OCI-LY1 (cell line): ENCODE results near the gene ZNF385D.

ENCODE experiments used
- CTCF ChIP-seq: fragments of 200-600 bp; sonication (generic), shearing (Covaris generic); IDR thresholded peaks from 2 replicates; pipeline ENCODE4 v1.5.1; 2017; ENCODE audit warnings: mild to moderate bottlenecking, antibody characterized with exemption, low read length, moderate library complexity, mixed read lengths
- EZH2 ChIP-seq: fragments of 200-600 bp; sonication (generic), shearing (Covaris generic); IDR thresholded peaks from 2 replicates; pipeline ENCODE4 v1.8.0; 2017; ENCODE audit warnings: borderline replicate concordance, mixed run types, mild to moderate bottlenecking, antibody characterized with exemption, low read length, moderate library complexity, mixed read lengths

DNA sequence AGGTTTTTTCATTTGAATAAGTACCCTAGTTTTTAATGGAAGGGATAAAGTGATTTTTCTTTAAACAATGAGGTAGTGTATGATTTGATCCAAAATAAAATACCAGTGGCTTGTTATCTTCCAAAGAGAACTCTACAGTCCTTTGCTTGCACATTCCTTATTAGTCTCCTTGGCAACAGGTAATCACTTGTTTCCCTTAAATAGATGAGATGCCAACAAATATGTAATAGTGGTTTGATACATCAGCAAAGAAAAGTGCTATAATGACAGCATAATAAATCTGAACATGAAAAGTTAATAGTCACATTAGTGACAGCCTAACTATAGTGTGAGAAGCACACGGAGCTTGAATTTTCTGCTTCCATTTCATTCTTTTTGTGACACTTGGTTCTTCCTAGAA lies 360.2 kb downstream of the ZNF385D start:
- TF ChIP-seq CTCF, result no peak
- TF ChIP-seq EZH2, result no peak
